Duodenal mucosa (tissue), 2 donors: ENCODE data around the gene CAMTA1.
"Not testable (repeated sequence)": the region's sequence is repeated elsewhere in the genome, so short reads cannot be mapped to it uniquely, and the experiment has no call there.

Experiments
- H3K27ac ChIP-seq: one replicate; pipeline ENCODE4 v1.7.0; 2013; ENCODE audit warnings: low read depth, low read length
- H3K27me3 ChIP-seq, 2 donors: one replicate each; pipeline ENCODE4 v1.7.0; 2013; ENCODE audit warnings: low read length in 2 of 2, control low read depth in 1 of 2; ENCODE audit not compliant: insufficient read depth in 2 of 2, control insufficient read depth in 1 of 2
- H3K36me3 ChIP-seq, 2 donors: one replicate each; pipeline ENCODE4 v1.7.0; 2013; ENCODE audit warnings: low read length in 2 of 2, control low read depth in 1 of 2; ENCODE audit not compliant: insufficient read depth in 2 of 2, control insufficient read depth in 1 of 2
- H3K4me1 ChIP-seq, 2 donors: one replicate each; pipeline ENCODE4 v1.7.0; 2013; ENCODE audit warnings: low read length in 2 of 2, control low read depth in 1 of 2; ENCODE audit not compliant: insufficient read depth in 2 of 2, control insufficient read depth in 1 of 2
- H3K4me3 ChIP-seq, 2 donors: one replicate each; pipeline ENCODE4 v1.7.0; 2013; ENCODE audit warnings: low read length in 2 of 2, low read depth in 1 of 2
- H3K9ac ChIP-seq, 2 donors: one replicate each; pipeline ENCODE4 v1.7.0; 2013; ENCODE audit warnings: low read length in 2 of 2, low read depth in 1 of 2
- H3K9me3 ChIP-seq, 2 donors: one replicate each; pipeline ENCODE4 v1.7.0; 2013; ENCODE audit warnings: low read length in 2 of 2, control low read depth in 1 of 2; ENCODE audit not compliant: control insufficient read depth in 1 of 2

The CAMTA1 gene

DNA sequence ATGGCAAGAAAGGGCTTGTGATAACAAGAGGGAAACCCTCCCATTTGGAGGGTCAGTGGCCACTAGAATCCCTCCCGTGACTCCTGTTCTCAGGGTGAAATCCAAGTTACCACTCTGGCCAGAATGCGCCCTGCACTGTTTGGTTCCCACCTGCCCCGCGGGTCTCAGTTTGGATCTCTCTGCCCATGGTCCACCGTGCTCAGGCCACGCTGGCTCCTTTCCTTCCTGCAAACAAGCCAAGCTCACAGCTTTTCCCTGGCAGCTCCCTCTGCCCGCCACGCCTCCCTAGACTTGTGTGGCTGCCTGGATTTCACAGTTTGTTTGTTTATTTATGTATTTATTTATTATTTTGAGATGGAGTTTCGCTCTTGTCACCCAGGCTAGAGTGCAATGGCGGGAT, 806.3 kb downstream of the CAMTA1 start:
- no peaks in the 10 kb centered on the region for H3K27me3 ChIP-seq
- H3K27ac ChIP-seq, result no peak overlapping the region
- H3K9ac ChIP-seq, result no peak overlapping the region
- no peak overlapping the region for H3K4me3 ChIP-seq
- peaks cover 2% of the 10 kb centered on the region in 2 donors for H3K4me1 ChIP-seq
- H3K36me3 ChIP-seq, result no peaks in the 10 kb centered on the region
- H3K9me3 ChIP-seq, result no peaks in the 10 kb centered on the region

DNA sequence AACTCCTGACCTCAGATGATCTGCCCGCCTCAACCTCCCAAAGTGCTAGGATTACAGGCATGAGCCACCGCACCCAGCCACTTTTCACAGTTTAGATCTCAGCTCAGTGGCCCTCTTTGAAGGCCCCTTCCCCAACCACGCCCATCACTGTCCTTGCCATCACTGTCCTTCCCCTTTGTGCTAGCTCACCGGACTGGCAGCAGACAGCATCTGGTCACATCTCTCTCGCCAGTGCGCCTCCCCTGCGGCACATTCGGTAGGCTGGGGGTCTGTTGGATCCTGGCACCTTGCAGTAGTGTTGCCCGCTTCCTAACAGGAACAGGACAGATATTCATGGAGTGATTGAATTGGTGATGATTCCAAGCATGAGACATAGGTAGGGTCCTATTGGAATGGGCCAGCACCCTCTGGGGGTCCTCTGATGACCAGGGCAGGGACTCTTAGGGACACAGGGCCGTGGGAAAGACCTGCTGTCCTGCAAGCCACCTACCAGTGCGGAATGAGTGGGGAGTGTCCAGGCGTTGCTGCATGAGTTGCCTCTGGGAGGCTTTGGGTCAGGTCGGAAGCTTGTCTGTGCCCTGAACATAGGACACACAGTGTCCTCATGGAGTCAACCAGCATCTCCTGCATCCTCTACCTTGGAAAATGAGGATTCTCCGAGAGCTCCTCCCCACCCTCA, 807.0 kb downstream of the CAMTA1 start:
- Histone ChIP-seq H3K27ac (no peak overlapping the region), H3K9me3 (no peaks in the 10 kb centered on the region), H3K27me3 (no peaks in the 10 kb centered on the region), H3K9ac (no peak overlapping the region), H3K36me3 (no peaks in the 10 kb centered on the region), H3K4me1 (no peaks in the 10 kb centered on the region), H3K4me3 (no peak overlapping the region)

DNA sequence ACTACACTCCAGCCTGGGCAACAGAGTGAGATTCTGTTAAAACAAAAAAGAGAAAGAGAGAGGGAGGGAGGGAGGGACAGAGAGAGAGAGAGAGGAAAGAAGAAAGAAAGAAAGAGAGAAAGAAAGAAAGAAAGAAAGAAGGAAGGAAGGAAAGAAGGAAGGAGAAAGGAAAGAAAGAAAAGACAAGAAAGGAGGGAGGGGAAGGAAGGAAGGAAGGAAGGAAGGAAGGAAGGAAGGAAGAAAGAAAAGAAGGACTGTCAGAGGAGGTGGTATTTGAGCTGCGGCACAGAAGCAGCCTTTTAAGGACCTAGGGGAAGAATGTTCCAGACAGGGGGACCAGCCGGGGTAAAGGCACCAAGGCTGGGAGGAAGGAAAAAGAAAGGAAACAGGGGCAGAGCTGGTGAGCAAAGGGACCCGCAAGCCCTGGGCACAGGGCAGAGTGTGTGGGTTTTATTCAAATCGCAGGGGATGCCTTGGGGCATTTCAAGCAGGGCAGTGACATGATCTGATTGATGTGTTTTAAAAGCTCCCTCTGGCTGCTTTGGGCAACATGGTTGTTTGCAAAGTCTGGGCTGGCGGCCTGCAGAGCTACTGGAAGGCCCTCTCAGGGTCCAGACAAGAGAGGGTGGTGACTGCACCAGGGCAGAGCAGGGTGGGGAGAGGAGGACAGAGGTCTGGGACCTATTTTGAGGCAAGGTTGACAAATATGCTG, 808.9 kb downstream of the CAMTA1 start:
- no peaks in the 10 kb centered on the region for H3K27me3 ChIP-seq
- H3K9me3 ChIP-seq, result no peaks in the 10 kb centered on the region
- H3K9ac ChIP-seq, result no peak overlapping the region
- H3K27ac ChIP-seq, result no peak overlapping the region
- H3K4me3 ChIP-seq, result no peak overlapping the region
- no peaks in the 10 kb centered on the region for H3K36me3 ChIP-seq
- no peaks in the 10 kb centered on the region for H3K4me1 ChIP-seq

DNA sequence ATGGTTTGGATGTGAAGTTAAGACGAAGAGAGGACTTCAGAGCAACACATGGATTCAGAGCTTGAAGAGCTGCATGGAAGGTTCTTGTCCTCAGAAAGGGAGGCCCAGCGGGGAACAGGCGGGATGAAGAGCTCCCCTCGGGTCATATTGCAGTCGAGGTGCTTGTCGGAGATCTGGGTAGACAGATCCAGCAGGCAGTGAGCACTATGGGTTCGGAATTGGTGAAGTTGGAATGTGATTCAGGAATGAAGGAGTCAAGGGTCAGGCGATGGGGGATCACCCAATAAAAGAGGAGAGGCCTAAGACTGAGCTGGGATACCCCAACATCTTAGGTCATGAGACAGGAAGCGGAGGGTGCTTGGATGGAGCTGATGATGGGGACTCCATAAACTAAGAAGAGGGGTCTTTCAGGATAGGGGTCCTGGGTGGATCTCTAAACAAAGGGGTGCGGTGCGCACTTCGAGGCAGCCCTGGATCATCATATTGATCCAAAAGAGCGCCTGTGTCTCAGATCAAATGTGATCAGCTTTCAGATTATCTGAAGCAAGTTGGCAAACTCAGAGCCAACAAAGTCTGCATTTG, 809.6 kb downstream of the CAMTA1 start:
- no peaks in the 10 kb centered on the region for H3K27me3 ChIP-seq
- no peak overlapping the region for H3K9ac ChIP-seq
- no peaks in the 10 kb centered on the region for H3K36me3 ChIP-seq
- H3K9me3 ChIP-seq, result no peaks in the 10 kb centered on the region
- no peaks in the 10 kb centered on the region for H3K4me1 ChIP-seq
- no peak overlapping the region for H3K27ac ChIP-seq
- H3K4me3 ChIP-seq, result no peak overlapping the region

DNA sequence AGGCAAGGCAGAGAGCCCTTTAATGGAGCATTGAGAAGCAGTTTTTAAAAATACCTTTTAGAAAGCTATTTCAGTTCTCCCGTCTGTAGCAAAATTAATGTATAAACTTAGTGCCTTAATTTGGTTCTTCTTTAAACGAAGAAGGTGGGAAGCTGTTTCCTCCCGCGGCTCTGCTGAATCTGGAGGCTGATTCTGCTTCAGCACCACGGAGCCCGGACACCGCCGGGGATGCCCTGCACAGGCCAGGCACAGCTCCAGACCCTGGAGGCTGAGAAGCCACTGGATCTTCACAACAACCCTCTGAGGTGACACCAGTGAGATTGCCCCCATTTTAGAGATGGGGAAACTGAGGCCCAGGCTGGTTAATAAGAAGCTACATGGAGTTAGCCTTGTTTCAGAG, 810.1 kb downstream of the CAMTA1 start:
- Histone ChIP-seq H3K36me3 (no peaks in the 10 kb centered on the region), H3K27me3 (no peaks in the 10 kb centered on the region), H3K4me3 (no peak overlapping the region), H3K9ac (no peak overlapping the region), H3K27ac (no peak overlapping the region), H3K9me3 (no peaks in the 10 kb centered on the region), H3K4me1 (no peaks in the 10 kb centered on the region)

DNA sequence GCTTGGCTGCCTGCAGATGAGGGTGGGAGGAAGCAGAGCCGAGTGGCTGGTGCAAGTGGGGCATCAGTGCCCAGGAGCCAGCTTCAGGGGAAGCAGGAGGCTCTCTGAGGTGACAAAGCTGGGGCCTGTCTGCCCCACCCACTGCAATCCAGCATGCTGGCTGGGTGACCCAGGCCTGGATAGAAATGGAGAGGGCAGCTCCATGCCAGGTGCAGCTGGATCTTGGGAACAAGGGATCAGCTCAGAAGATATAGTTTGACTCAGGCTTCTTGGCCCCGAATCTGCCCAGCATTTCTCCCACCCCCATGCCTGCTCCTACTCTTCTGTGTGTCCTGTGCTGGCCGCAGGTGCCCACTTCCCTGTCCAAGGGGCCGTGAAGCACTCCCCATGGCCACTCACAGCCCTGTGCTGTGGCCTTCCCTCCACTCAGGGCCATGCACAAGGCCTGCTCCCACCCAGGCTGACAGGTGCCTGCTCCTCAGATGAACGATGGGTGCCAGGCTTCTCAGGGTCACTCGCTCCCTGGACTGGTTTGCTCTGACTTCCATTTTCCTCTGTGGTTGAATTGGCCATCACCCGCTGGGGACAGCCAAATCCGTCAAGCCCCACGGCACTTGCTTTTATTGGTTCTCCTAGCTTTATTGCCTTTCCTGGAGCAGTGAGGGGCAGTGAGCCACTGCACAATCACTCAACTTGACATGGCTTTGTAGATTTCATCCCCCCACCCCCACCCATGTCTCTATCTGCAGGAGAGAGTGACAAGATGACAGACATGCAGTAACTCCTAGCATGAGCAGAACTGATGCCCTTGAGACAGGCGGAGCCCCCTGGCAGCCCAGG, 811.1 kb downstream of the CAMTA1 start:
- Histone ChIP-seq H3K9me3 (no peaks in the 10 kb centered on the region), H3K9ac (no peak overlapping the region), H3K27me3 (no peaks in the 10 kb centered on the region), H3K4me3 (no peak overlapping the region), H3K27ac (no peak overlapping the region), H3K4me1 (no peaks in the 10 kb centered on the region), H3K36me3 (no peaks in the 10 kb centered on the region)

DNA sequence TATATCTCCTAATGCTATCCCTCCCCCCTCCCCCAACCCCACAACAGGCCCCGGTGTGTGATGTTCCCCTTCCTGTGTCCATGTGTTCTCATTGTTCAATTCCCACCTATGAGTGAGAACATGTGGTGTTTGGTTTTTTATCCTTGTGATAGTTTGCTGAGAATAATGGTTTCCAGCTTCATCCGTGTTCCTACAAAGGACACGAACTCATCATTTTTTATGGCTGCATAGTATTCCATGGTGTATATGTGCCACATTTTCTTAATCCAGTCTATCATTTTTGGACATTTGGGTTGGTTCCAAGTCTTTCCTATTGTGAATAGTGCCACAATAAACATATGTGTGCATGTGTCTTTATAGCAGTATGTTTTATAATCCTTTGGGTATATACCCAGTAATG, 812.8 kb downstream of the CAMTA1 start:
- H3K27me3 ChIP-seq, result not testable (repeated sequence)

DNA sequence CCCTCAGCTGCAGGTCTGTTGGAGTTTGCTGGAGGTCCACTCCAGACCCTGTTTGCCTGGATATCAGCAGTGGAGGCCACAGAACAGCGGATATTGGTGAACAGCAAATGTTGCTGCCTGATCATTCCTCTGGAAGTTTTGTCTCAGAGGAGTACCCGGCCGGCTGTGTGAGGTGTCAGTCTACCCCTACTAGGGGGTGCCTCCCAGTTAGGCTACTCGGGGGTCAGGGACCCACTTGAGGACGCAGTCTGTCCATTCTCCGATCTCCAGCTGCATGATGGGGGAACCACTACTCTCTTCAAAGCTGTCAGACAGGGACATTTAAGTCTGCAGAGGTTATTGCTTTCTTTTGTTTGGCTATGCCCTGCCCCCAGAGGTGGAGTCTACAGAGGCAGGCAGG, 819.7 kb downstream of the CAMTA1 start:
- not testable (repeated sequence) for H3K9ac ChIP-seq, H3K27ac ChIP-seq, H3K27me3 ChIP-seq, H3K9me3 ChIP-seq, H3K36me3 ChIP-seq, H3K4me1 ChIP-seq, H3K4me3 ChIP-seq

More for the DNA sequence above, 812.8 kb downstream of the CAMTA1 start:
- not testable (repeated sequence) for H3K4me1 ChIP-seq, H3K4me3 ChIP-seq, H3K9me3 ChIP-seq, H3K36me3 ChIP-seq, H3K27ac ChIP-seq, H3K9ac ChIP-seq

DNA sequence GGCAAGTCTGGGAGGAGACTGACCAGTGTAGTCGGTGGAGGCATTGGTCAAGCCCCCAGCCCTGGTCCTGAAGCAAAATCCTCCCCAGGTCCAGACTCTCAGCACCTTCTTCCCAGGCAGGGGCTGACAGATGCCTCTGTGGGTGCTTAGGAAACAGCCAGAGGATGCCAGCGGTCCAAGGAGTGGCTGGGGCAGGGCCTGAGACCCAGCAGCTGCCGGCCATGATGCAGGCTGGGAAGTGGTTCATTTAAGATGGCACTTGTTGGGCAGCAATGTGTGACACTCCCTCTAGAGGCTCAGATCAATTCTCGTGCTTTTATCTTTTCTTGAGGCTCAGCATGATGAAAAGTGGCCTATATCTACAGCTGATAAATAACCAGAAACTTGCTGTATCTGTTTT, 820.8 kb downstream of the CAMTA1 start:
- H3K9ac ChIP-seq, result no peak overlapping the region
- no peaks in the 10 kb centered on the region for H3K9me3 ChIP-seq
- H3K27me3 ChIP-seq, result peaks cover 0 to 6% of the 10 kb centered on the region in 2 donors
- H3K4me1 ChIP-seq, result no peaks in the 10 kb centered on the region
- no peak overlapping the region for H3K4me3 ChIP-seq
- H3K36me3 ChIP-seq, result no peaks in the 10 kb centered on the region
- no peak overlapping the region for H3K27ac ChIP-seq

DNA sequence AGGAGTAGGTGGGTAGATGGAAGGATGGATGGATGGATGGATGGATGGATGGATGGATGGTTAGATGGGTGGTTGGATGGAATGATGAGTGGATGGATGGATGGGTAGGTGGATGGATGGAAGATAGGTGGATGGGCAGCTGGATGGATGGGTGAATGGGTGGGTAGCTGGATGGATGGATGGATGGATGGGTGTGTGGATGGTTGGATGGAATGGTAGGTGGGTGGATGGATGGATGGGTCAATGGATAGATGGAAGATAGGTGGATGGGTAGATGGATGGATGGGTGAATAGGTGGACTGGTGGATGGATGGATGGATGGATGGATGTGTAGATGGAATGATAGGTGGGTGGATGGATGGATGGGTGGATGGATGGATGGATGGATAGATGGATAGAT, 821.8 kb downstream of the CAMTA1 start:
- Histone ChIP-seq H3K36me3 (no peaks in the 10 kb centered on the region), H3K4me1 (no peaks in the 10 kb centered on the region), H3K4me3 (no peak overlapping the region), H3K9me3 (no peaks in the 10 kb centered on the region), H3K27ac (no peak overlapping the region), H3K27me3 (peaks cover 0 to 6% of the 10 kb centered on the region in 2 donors), H3K9ac (no peak overlapping the region)
